NCI-H82 (cell line): ENCODE data around the gene OR11A1.
"Not testable (repeated sequence)": the region's sequence is repeated elsewhere in the genome, so short reads cannot be mapped to it uniquely, and the experiment has no call there.

Source experiments
- DNase-seq: peaks from one replicate; lab custom pipeline; 2025; lab: John Stamatoyannopoulos, UW

OR11A1 gene

DNA sequence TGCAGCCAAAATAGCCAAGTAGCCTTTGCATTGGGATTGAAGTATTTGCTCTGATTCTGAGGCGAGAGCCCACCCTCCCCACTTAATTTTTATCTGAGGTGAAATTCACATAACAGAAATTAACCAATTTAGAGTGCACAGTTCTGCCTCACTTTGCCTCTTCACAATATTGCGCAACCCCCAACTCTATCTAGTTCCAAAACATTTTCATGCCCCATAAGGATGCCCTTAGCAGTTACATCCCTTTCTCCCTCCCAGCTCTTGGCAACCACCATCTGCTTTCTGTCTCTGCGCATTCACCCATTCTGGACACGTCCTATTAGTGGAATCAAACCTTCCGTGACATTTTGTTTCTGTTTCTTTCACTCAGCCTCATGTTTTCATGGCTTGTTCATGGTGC lies 21.9 kb upstream of the OR11A1 start:
- no peak for DNase-seq

DNA sequence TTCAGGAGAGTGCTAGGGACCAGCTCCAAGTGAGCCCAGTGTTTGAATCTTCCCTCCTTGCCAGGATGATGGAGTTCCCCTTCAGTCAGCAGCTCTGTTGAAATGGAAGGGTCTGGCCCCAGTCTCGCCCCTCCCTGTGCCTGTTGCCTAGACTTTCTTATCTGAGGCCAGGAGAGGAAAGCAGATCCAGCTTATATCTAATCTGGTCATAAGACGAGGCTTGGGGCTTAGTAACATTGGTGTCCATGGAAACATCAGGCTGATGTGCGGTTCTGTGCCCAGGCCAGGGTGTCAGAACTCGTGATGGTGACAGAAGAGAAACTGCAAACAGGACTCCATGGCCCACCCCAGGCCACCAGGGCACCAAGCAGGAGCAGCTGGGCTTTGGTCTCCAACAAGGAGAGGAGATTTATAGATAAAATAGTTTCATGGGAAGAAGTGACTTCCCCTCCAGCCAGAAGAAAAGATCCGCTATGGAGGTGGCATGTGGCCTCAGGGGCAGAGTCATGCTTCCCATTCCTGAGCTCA lies 21.1 kb upstream of the OR11A1 start:
- DNase-seq = peak; percentile 73

DNA sequence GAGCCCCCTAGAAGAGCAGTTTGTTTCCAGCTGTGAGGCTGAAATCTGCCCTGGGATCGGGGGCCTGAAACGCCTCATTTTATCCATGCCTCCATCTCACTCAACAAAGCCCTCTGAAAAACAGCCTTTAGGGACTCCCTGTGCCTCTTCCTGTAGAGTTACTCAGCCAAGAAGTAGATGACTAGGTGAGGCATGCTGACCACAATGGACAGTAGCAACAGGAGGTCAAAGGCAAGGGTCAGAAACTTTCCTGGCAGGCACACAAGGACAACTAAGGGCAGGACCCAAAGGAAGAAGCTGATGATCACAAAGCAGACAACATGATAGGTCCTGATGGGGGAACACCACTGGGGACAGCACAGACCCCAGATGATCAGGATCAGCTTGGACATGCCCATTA lies 18.1 kb upstream of the OR11A1 start:
- no peak for DNase-seq

DNA sequence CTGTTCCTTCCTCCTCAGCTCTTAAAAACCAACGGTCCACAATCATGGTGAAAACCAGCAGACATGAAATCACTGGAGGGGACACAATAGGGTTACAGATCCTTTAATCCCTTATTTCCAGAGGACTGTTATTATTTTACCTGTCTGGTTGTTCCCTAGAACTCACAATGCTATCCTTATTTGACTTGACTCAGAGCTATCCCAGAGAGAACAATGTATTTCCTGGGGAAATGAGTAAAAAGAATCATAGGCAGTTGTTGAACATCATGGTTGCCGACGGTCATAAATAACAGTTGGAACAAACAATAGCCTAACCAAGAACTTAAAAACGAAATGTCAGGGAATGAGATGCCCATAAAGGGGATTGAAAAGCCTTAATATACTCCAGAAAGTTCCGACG lies 9.4 kb upstream of the OR11A1 start:
- no peak for DNase-seq

DNA sequence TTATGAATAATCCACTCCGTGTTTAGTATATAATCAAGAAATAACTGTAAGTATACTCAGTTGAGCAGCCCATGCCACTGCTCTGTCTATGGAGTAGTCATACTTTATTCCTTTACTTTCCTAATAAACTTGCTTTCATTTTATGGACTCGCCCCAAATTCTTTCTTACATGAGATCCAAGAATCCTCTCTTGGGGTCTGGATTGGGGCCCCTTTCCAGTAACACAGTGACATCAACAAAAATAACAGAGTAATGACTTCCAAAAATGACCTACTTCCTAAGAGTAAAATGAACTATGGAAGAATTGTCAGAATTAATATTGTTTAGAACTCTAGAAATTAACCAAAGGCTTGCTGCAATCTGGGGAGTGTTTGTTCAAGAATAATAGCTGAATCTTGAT lies 8.9 kb upstream of the OR11A1 start:
- no peak for DNase-seq

DNA sequence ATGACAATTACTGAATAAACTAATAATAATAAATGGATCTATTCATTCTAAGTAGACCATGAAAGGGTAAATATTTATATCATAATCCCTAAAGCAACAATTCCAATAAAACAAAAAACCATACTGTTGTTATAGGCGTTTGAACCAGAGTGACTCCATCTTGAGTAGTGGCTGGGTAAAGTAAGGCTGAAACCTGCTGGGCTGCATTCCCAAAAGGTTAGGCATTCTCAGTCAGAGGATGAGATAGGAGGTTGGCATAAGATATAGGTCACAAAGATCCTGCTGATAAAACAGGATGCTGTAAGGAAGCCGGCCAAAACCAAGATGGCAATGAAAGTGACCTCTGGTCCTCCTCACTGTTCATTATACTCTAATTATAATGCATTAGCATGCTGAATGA lies 8.4 kb upstream of the OR11A1 start:
- no peak for DNase-seq

DNA sequence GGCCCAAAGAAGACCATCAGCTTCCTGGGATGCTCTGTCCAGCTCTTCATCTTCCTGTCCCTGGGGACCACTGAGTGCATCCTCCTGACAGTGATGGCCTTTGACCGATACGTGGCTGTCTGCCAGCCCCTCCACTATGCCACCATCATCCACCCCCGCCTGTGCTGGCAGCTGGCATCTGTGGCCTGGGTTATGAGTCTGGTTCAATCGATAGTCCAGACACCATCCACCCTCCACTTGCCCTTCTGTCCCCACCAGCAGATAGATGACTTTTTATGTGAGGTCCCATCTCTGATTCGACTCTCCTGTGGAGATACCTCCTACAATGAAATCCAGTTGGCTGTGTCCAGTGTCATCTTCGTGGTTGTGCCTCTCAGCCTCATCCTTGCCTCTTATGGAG lies 5.2 kb upstream of the OR11A1 start:
- no peak for DNase-seq

DNA sequence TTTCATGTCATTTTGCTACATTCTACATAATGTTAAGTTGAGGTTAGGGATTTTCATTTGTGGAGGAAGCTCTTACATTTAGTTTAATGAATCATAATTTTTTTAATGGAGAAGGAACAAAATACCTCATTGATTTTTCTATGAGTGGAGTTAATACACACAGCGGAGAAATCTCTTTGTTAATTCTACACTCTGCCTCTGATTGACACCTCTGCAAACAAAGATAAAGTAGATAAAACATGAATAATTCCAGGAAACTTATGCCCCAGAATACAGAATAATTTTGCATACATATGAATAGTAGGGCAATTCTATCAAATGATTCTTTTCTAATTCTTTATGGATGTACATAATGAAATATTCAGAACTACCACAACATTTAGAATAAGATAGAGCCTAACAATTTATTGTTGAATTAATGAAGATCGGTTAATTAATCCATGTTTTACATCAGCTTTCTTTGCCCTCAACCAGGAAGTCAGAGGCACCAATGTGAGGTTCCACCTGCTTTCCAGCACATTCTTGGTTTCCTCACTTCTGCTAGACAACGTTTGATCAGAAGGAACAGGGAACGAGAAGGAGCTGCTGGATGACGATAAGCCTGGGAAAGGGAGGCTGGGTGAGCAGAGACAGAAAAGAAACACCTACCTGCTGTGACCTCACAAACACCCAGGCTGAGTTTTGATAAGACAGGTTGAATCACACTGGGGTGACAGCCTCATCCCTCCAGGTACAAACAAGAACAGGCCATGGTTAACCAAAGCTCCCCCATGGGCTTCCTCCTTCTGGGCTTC lies 4.3 kb upstream of the OR11A1 start:
- DNase-seq = no peak

DNA sequence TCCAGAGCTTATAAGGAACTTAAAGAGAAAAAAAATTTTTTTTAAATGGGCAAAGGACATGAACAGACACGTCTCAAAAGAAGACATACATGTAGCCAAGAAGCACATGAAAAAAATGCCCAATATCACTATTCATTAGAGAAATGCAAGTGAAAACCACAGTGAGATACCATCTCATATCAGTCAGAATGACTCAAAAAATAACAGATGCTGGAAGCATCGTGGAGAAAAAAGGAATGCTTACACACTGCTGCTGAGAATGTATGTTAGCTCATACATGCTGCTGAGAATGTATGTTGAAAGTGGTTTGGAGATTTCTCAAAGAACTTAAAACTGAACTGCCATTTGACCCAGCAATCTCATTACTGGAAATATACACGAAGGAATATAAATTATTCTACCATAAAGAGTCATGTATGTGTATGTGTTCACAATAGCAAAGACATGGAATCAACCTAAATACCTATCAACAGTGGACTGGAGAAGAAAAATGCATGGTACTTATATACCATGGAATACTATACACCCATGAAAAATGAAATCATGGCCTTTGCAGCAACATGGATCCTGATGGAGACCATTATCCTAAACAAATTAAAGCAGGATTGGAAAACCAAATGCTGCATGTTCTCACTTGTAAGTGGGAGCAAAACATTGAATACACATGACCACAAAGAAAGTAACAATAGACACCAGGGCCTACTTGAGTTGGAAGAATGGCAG lies 5.2 kb downstream of the OR11A1 start:
- DNase-seq = no peak

DNA sequence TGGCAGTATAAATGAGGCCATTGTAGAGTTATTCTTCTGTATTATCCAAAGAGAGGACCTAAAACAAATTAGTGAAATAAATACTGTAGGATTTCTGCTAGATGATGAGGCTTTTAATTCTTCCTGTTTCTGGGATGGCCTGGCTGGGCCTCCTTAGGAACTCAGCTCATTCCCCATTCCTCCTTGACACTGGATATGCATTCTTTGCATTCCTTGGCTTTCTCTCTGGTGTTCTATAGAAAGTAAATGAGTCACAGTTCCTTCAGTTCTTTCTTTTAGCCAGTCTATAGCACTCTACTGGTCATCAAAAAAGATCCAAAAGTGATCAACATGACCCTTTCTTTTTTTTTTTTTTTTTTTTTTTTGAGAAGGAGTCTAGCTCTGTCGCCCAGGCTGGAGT lies 9.2 kb downstream of the OR11A1 start:
- no peak for DNase-seq

DNA sequence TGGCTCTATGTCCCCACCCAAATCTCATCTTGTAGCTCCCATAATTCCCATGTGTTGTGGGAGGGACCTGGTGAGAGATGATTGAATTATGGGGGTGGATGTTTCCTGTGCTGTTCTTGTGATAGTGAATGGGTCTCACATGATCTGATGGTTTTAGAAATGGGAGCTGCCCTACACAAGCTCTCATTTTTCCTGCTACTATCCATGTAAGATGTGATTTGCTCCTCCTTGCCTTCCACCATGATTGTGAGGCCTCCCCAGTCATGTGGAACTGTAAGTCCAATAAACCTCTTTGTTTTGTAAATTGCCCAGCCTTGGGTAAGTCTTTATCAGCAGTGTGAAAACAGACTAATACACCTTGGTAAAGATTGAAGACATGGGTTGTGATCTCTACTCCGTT lies 12.8 kb downstream of the OR11A1 start:
- DNase-seq = not testable (repeated sequence)

DNA sequence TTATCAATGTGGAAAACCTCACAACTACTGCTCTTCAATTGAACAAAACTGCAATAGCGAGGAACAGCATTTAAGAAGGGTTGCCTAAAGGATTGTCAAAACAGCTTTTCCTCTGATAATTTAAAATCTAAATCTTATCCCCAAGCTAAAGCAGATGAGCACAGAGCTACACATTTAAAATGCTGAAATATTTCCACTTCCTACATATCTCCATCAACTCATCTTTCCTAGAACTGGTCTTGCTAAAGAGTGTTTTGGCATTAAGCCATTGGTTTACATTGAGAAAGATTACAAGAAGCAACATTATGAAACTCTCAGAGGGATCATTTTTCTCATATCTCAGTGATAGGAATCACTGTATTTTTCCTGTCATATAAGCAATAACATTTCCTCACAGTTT lies 14.2 kb downstream of the OR11A1 start:
- DNase-seq = no peak

DNA sequence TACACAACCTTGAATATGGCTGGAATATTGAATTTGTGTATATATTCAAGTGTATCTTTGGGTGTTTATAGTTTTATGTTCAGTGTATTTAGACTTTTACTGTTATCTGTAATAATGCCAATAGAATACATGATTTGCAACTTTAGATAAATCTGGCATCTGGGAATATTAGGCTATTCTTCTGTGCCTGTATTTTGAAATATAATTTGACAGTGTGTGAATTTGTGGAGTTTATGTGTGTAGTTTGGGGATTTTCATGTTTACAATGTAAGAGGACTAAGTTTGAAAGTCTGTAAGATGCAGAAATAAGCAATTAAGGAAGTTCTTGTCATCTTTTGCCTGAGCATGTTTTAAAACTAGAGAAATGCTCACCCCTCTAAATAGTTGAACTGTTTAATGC lies 17.9 kb downstream of the OR11A1 start, which contains the start of gene OR10C1:
TSS of gene OR10C1 (plus strand) at position 301 of the 400 bp plus-strand sequence. CDS start 710 bp downstream, outside the sequence.
- no peak for DNase-seq

DNA sequence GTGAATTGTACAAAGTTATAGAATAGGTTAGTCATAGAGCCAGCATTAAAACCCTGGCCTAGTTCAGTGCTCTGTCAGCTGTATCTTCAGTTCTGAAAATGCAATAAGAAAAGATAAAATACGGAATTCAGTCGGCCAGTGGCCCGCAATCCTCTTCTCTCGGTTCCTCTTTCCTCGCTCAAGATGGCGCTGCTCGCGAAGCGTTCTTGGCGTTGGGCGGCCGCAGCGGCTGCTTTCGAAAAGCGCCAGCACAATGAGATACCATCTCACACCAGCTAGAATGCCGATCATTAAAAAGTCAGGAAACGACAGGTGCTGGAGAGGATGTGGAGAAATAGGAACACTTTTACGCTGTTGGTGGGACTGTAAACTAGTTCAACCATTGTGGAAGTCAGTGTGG lies 20.1 kb downstream of the OR11A1 start:
- peak; percentile 12 for DNase-seq

DNA sequence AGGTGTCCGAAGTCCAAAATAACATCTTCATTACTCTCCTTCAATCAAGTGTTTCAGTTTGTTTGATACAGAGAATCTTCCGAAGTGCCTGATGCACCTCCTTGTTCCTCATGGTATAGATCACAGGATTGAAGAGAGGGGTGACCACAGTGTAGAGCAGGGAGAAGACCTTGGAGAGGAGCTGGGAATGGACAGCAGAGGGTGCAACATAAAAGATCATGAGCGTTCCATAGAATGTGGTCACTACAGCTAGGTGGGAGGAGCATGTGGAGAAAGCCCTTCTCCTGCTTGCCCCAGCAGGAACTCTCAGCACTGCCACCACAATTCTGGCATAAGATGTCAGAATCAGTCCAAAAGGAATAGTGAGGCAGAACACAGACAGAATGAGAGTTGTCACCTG lies 30.2 kb downstream of the OR11A1 start:
- DNase-seq = no peak

DNA sequence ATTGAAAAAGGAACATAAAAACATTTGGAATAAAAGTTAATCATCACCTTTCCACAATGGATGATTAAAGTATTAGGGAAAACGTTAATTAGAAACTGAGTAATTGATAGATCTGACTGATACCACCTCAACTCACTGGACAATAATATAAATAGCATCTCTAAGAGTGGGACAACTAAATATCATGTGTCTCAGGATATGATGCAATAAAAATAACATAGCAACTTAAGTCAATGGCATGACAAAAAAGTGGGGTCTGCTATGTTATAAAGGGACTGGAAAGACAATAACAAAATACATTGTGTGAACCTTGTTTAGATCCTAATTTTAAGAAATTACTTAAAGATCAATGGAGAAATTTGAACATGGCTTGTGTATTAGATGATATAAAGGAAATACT lies 31.8 kb downstream of the OR11A1 start:
- DNase-seq = no peak

DNA sequence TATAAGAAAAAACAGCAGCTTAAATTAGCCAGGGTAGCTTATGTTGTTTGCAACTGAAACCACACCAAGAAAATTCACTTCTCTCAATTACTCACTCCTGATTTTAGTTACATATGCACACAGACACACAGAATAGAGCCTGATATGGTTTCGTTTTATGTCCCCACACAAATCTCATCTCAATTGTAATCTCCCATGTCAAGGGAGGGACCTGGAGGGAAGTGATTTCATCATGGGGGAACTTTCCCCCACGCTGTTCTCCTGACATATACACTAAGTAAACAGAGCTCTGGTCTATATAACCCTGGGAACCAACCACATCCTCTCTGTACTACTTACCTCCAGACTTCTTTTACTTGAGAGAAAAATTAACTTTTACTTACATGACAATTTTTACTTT lies 32.3 kb downstream of the OR11A1 start:
- DNase-seq = no peak

DNA sequence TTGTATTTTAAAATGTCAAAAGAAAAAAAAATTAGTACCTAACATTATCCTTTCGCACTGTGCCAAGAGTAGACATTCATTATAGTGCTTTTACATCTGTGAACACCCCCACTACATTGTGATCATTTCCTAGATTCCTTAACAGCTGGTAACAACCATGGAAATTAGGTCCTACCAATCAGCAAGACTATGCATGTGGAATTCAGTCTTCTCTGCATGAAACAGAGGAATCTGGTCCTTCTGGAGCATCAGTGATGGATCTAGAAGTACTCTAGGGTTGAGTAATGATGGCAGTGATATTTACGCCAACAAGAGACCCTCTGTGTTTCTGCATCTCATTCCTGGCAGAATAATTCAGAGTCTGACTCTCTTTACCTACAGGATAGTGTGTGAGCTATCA lies 32.7 kb downstream of the OR11A1 start:
- no peak for DNase-seq

DNA sequence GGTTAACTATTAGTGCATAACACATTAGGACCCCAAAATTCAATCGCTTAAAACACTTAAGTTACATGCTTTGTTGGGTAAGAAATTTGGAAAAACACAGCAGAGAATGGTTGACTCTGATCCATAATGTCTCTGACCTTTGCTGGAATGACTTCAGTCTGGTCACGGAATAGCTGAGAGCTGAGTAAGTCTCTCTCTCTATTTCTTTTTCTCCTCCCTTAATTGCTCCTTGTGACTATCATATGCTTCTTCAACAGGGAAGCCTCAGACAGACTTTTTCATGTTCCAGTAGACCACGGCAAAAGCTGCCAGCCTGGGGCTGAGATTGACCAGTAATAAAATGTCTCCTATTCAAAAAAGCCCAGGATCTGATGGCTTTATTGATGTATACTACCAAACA lies 37.4 kb downstream of the OR11A1 start:
- no peak for DNase-seq

DNA sequence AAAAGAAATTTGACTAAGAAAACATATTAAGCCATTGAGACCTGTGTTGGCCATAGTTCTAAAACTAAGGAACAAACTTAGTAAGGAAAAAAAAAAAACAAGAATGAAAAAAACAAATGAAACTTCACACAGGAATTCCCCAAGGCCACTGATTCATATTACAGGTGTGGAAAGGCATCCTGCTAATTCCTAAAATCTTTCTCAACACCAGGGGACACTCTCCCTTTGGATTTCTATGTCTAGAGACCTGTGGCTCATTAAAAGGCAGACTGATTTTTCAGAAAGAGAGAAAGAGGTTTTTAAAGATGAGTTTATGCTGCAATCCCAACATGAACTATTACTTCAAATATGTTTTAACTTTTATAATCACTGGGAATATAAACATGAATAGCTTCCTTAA lies 42.3 kb downstream of the OR11A1 start, which contains the start of gene OR12D1:
TSS of gene OR12D1 (plus strand) at position 341 of the 400 bp plus-strand sequence.
- peak; percentile 1 for DNase-seq

DNA sequence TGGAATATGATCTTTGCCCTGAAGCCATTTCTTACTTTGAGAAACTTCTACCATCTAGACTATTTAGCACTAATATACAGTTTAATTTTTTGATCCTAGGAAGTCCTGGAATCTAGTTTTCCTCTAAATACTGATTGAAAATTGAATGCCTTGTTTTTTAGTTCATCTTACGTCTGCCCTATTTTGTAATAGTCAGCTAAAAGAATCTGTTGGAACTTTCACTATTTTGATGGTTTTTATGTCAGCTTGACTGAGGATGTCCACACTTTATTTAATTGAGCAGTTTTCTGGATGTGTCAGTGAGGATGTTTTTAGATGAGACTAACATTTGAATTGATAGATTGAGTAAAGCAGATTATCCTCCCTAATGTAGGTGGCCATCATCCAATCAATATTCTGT lies 53.1 kb downstream of the OR11A1 start:
- no peak for DNase-seq

DNA sequence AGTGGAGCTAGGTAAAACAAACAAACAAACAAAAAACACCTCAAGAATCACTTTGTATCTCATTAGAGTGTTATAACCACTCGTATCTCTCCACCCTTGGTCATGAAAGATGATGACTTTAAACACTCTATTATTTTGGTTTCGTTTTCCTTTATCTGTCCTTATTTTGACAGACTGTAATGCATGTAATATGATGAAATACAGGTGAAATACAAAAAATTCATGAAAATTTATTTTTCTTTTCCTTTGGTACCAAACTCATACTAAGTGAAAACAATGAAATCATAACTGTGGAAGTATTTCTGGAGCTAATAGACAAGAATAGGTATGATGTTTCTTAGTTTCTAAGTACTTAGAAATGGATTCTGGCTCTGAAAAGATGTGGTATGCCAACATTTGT lies 57.3 kb downstream of the OR11A1 start:
- DNase-seq = no peak

DNA sequence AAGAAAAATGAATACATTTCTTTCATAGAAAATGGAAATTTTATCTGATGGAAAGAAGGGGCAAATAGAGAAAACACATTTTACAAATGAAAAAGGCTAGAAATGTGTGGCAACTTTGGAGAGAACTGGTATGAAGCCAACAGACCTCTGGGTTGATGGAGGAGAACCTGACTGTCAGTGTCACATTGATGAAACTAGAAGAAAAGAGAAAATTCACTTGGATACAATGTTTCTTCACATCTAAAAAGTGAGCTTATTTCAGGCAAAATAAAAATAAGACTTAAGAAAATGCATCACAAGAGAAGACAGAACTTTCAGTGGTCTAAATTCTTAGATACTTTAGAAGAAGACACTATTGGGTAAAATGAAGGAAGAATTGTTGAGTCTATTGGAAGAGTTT lies 61.5 kb downstream of the OR11A1 start, which contains the start of gene OR12D2:
TSS of gene OR12D2 (plus strand) at position 301 of the 400 bp plus-strand sequence. CDS start 1,069 bp downstream, outside the sequence.
- no peak for DNase-seq
